ENCODE data around the gene TMEM116.
A peak's percentile ranks its signal among the peaks of the same experiment; 100 is the strongest.
"Not testable (repeated sequence)": the region's sequence is repeated elsewhere in the genome, so short reads cannot be mapped to it uniquely, and the experiment has no call there.

The TMEM116 gene

GRCh38 chr12:112009596-112009995, 3.4 kb downstream of the TMEM116 start:
- not testable (repeated sequence) for DNase-seq (ENCODE audit: low read depth, low spot score)

DNA sequence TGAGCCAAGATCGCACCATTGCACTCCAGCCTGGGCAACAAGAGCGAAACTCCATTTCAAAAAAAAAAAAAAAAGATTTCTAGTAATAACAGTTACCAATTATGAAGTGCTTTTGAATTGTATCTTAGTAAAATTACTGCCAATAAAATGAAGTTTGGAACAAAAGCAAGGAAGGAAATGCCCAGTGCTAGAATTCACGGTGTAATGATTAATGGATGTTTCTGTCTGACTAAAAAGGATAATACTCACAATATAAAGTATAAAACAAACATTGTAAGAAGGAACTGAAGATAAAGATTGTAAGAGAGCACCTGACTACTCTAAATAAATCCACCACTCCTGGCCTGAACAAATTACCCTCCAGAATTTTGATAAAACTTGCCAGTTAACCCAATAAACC, 4.0 kb downstream of the TMEM116 start:
- no peak for DNase-seq (ENCODE audit: low read depth, low spot score)

- DNase-seq (ENCODE audit: low read depth, low spot score), result no peak
Measured at GRCh38 chr12:112007945-112008344, 5.0 kb downstream of the TMEM116 start.

DNA sequence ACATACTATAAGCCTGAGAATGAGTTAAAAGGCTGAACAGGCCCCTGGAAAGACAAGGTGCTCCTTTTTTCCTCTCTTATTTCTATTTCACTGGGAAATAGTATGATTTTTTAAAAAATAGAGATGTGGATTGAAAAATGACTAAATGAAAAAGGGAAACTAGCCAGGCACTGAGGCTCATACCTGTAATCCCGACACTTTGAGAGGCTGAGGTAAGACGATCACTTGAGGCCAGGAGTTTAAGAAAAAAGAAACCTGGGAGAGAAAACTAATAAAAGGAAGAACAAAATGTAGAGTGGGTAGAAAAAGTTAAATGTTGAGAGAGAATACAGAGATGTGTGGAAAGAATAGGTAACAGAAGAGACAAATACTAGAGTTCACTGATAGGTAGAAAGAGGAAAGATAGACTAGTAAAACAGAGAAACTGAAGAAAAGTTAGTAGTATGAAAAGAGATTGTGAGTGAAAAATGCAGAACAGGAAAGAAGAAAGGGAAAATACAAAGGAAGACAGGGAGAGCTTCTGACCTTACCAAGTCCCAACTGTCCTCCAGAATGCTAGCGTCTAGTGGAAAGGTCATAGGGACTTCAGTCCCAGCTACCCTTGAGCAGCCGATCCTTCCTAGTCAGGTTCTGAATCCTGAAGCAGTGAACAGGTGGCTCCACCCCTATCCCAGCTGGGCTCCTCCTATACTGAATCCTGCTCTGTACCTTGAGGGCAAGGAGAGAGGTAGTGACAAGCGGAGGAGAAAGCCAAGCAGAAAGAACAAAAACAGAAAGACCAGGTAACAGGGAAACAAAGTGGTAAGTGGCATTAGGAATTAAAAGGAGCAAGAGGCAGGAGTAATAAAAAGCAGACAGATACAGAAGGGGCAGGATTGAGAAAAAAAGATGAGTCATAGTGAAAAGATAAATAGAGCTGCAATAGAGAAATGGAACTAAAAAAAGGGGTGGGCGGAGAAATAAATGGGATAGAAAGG, 7.3 kb downstream of the TMEM116 start:
- peak; percentile 80 for DNase-seq (ENCODE audit: low read depth, low spot score)

- DNase-seq (ENCODE audit: low read depth, low spot score), result no peak
Measured at GRCh38 chr12:112004041-112004440, 8.9 kb downstream of the TMEM116 start.

DNA sequence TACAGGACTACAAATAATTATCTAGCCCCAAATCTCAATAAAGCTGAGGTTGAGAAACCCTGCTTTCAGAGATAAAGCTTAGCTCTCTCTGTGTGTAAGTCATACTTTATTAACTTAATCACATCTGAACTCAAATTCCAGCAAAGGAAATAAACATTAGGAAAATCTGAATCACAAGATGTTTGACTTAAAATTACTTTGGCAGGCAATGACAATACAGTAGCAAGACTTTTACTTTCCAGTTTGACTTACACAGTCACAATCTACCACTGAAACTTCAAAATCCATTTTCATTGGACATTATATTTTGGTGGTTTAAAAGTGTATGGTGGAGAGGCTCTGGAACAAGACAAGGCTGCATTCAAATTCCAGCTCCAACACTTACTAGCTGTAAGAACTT, 11.4 kb downstream of the TMEM116 start:
- DNase-seq (ENCODE audit: low read depth, low spot score), result no peak

- no peak for DNase-seq (ENCODE audit: low read depth, low spot score)
Measured at GRCh38 chr12:112000820-112001219, 12.1 kb downstream of the TMEM116 start.

GRCh38 chr12:111999129-111999528, 13.8 kb downstream of the TMEM116 start:
- not testable (repeated sequence) for DNase-seq (ENCODE audit: low read depth, low spot score)

DNA sequence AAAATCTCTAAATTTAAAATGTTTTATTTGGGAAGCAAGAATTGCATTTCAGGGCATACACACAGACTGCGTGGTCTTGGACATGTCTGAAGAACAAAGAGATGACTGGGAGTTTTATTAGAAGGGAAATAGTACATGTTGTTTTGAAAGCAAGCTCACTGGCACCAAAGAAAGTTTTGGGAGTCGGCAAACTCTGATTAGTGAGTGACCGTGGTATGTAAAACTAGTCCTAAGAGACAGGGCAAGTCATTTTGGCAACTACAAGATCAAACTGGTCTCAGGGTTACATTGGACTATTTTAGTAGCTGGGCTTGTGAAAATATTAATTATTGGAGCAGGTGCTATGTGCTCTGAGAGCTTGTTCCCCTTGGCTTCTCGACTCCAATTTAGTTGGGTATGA, 14.9 kb downstream of the TMEM116 start:
- DNase-seq (ENCODE audit: low read depth, low spot score), result no peak

DNA sequence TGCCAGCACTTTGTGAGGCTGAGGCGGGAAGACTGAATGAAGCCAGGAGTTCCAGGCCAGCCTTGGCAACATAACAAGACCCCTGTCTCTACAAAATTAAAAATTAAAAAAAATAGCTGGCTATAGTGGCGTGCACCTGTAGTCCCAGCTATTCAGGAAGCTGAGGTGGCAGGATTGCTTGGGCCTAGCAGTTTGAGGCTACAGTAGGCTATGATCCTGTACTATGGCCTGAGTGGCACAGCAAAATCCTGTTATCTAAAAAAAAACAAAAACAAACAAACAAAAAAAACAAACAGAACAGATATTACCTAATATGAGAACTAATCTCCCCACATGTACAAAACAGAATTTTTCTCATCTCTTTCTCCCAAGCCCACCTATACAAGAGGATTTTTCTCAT, 15.7 kb downstream of the TMEM116 start:
- no peak for DNase-seq (ENCODE audit: low read depth, low spot score)

DNA sequence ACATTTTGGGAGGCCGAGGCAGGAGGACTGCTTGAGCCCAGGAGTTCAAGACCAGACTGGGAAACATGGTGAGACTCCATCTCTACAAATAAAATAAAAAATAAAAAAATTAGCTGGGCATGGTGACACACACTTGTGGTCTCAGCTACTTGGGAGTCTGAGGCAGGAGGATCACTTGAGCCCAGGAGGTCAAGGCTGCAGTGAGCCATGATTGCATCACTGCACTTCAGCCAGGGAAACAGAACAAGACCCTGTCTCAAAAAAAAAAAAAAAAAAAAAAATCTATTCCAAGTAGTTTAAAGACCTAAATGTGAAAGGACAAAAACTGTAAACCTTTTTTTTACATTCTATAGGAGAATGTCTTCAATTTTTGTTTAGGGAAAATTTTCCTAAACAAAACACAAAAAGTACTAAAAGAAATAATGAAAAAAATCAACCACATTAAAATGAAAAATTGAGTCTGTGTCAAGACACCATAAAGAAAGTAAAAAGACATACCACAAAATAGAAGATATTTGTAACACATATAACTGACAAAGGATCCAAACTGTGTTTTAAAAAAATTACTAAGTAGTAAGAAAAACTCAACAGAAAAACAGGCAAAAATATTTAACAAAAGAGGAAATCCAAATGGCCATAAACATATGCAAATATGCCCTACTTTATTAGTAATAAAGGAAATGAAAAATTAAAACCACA, 17.0 kb downstream of the TMEM116 start:
- no peak for DNase-seq (ENCODE audit: low read depth, low spot score)

DNA sequence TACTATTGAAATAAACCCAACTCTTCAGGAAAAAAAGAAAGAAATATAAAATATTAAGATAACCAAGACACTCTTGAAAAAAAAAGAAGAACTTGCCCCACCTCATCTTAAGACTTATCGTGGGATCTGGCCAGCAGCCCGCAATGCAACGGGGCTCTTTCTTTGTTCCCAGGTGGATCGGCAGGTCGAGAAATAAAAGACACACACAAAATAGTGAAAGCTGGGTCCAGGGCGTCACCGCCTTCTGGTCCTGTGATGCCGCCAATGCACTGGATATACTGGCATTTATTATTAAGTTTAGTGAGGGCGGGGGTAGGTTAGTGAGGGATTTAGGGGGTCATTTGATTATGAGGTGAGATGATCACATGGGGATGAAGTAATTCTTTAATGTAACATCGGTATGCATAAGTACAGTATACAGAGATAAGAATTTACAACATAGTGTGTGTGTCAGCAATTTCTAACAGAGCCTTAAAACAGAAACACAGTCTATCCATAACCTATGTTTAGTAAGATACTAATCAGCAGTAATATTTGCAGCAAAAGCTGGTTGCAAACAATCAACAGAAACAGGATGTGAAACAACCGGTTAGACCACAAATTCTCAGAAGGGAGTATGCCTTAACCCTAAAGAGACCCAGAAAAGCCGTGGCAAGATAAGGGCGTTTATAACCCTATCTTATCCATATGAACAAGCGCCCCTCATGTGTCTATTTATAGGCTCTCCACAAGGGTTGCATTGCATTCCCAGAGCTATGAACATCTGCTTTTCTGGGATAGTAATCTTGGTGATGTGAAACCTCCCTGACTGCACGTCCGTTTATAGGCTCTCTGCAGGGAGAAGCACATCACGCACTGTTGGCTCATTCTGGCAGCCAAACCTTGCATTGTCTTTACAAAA, 18.5 kb downstream of the TMEM116 start:
- DNase-seq (ENCODE audit: low read depth, low spot score), result not testable (repeated sequence)

- no peak for DNase-seq (ENCODE audit: low read depth, low spot score)
Measured at GRCh38 chr12:111993292-111994150, 19.4 kb downstream of the TMEM116 start.

GRCh38 chr12:111992464-111992863, 20.5 kb downstream of the TMEM116 start:
- no peak for DNase-seq (ENCODE audit: low read depth, low spot score)

- no peak for DNase-seq (ENCODE audit: low read depth, low spot score)
Measured at GRCh38 chr12:111991946-111992345, 21.0 kb downstream of the TMEM116 start.

GRCh38 chr12:111991535-111991934, 21.4 kb downstream of the TMEM116 start:
- DNase-seq (ENCODE audit: low read depth, low spot score), result no peak

DNA sequence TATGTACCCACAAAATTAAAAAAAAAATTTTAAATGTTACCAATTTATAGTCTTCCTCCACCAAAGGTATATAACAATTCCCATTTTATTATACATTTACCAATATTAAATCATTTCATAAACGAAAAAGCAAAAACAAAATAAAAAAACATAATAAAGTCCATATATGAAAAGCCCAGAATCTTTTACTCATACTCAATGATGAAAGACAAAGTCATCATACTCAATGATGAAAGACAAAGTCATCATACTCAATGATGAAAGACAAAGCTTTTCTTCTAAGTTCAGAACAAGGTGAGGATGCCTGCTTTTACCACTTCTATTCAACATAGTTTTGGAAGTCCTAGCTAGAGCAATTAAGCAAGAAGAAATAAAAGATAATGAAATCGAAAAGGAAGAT, 28.1 kb downstream of the TMEM116 start:
- DNase-seq (ENCODE audit: low read depth, low spot score), result no peak

DNA sequence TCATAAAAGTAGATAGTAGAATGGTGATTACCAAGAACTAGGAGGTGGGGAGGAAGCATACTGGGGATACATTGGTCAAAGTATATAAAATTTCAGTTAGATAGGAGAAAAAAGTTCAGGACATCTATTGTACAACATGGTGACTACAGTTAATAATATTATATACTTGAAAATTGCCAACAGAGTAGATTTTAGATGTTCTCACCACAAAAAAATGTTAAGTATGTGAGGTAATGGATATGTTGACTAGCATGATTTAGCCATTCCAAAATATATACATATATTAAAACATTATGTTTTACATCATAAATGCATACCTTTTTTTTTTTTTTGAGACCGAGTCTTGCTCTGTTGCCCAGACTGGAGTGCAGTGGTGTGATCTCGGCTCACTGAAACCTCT, 31.0 kb downstream of the TMEM116 start:
- no peak for DNase-seq (ENCODE audit: low read depth, low spot score)

- DNase-seq (ENCODE audit: low read depth, low spot score), result no peak
Measured at GRCh38 chr12:111980598-111980997, 32.4 kb downstream of the TMEM116 start.

DNA sequence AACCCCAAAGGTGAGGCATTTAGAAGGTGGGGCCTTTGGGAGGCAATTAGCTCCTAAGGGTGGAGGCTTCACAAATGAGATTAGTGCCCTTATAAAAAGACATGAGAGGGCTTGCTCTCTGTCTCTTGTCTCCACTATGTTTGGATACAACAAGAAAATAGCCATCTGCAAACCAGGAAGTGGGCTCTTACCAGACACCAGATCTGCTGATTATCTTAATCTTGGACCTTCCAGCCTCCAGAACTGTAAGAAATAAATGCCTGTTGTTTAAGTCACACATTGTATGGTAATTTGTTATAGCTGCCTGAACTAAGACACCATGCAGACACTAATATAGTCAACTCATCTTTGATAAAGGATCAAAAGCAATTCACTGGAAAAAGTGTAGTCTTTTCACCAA, 34.4 kb downstream of the TMEM116 start:
- no peak for DNase-seq (ENCODE audit: low read depth, low spot score)

GRCh38 chr12:111976860-111977259, 36.1 kb downstream of the TMEM116 start:
- no peak for DNase-seq (ENCODE audit: low read depth, low spot score)

All from ELF-1 (cell line).